Lung (tissue), 12 donors: ENCODE results near the gene KSR1. TPM values are rescaled to one million over a fixed set of nuclear protein-coding genes. Genes with fewer than 3 reads are reported as not detected.
"Not testable (repeated sequence)": the region's sequence is repeated elsewhere in the genome, so short reads cannot be mapped to it uniquely, and the experiment has no call there.

ENCODE experiments used
- ATAC-seq: fragments of 200-7000 bp; cut with Tn5 transposase; one replicate; pipeline ENCODE4 v1.9.1; 2020; ENCODE audit warnings: moderate number of reproducible peaks; ENCODE audit not compliant: insufficient read depth, low FRiP score
- DNase-seq, 3 donors: peaks; one replicate each; pipeline ENCODE4 v3.0.0-alpha.2; 2013 to 2017
- H3K27ac ChIP-seq, 2 donors: one replicate each; pipeline ENCODE4 v1.5.1; 2013; ENCODE audit warnings: mild to moderate bottlenecking in 2 of 2, moderate library complexity in 2 of 2, control low read depth in 1 of 2, inconsistent platforms in 1 of 2, low read depth in 1 of 2, low read length in 1 of 2
- H3K27me3 ChIP-seq, 3 donors: one replicate each; pipeline ENCODE4 v1.5.1; 2013; ENCODE audit warnings: low read length in 2 of 3; ENCODE audit not compliant: control insufficient read depth in 3 of 3, insufficient read depth in 3 of 3
- H3K36me3 ChIP-seq, 4 donors: one replicate each; pipeline ENCODE4 v1.5.1; 2013; ENCODE audit warnings: low read length in 4 of 4, mild to moderate bottlenecking in 1 of 4, moderate library complexity in 1 of 4; ENCODE audit not compliant: control insufficient read depth in 4 of 4, insufficient read depth in 4 of 4
- H3K4me1 ChIP-seq, 5 donors: one replicate each; pipeline ENCODE4 v1.5.1; 2013; ENCODE audit warnings: low read length in 5 of 5, mild to moderate bottlenecking in 2 of 5, moderate library complexity in 1 of 5; ENCODE audit not compliant: control insufficient read depth in 5 of 5, insufficient read depth in 5 of 5
- H3K4me3 ChIP-seq: one replicate; pipeline ENCODE4 v1.5.1; 2013; ENCODE audit warnings: mild to moderate bottlenecking, control low read depth, moderate library complexity
- H3K9ac ChIP-seq, 2 donors: one replicate each; pipeline ENCODE4 v1.5.1; 2013; ENCODE audit warnings: low read length in 2 of 2, control low read depth in 1 of 2; ENCODE audit not compliant: insufficient read depth in 1 of 2
- H3K9me3 ChIP-seq, 4 donors: one replicate each; pipeline ENCODE4 v1.5.1; 2013; ENCODE audit warnings: low read length in 3 of 4, mild to moderate bottlenecking in 1 of 4, moderate library complexity in 1 of 4; ENCODE audit not compliant: control insufficient read depth in 4 of 4, insufficient read depth in 3 of 4
- WGBS, 2 donors: extraction: QIAGEN DNeasy Blood & Tissue Kit; methylation state at CpG; one replicate each; pipeline ENCODE4 v1.1.7; 2013; 5-methylcytosine and 5-hydroxymethylcytosine counted together
- polyA plus RNA-seq, 2 donors: library from polyadenylated mRNA; stranded (reverse); fragments of 200-250 nt; gene quantifications; one replicate each; pipeline ENCODE4 v1.2.1, GENCODE V29; 2013
- total RNA-seq, 2 donors: library from RNA; depleted of rRNA in 1 of 2; stranded (reverse); fragments of >200 nt in 1 of 2; gene quantifications; one replicate each; pipeline ENCODE4 v1.2.1, GENCODE V29; 2014 to 2021
- TF ChIP-seq, protein P1 (sequence below): IDR thresholded peaks from 2 replicates; pipeline ENCODE4 v1.5.1; 2012; ENCODE audit warnings: mild to moderate bottlenecking; ENCODE audit errors: control extremely low read depth, extremely low read depth
- donor health status: control.
- donor health status: control.
- donor health status: Bipolar disorder and iron deficiency.
- donor health status: healthy.
- donor health status: DM: yes; HTN: yes; CAD: no.

KSR1 gene
- total and polyA plus RNA-seq, 4 donors, result 26.8 to 70.0 (median 42.3) TPM

- TF ChIP-seq, protein P1, sequence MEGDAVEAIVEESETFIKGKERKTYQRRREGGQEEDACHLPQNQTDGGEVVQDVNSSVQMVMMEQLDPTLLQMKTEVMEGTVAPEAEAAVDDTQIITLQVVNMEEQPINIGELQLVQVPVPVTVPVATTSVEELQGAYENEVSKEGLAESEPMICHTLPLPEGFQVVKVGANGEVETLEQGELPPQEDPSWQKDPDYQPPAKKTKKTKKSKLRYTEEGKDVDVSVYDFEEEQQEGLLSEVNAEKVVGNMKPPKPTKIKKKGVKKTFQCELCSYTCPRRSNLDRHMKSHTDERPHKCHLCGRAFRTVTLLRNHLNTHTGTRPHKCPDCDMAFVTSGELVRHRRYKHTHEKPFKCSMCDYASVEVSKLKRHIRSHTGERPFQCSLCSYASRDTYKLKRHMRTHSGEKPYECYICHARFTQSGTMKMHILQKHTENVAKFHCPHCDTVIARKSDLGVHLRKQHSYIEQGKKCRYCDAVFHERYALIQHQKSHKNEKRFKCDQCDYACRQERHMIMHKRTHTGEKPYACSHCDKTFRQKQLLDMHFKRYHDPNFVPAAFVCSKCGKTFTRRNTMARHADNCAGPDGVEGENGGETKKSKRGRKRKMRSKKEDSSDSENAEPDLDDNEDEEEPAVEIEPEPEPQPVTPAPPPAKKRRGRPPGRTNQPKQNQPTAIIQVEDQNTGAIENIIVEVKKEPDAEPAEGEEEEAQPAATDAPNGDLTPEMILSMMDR, result no peak
- Histone ChIP-seq H3K4me1 (no peaks in the 10 kb centered on the region), H3K9ac (no peak overlapping the region), H3K4me3 (no peak overlapping the region), H3K36me3 (no peaks in the 10 kb centered on the region), H3K27ac (no peak overlapping the region), H3K9me3 (no peaks in the 10 kb centered on the region), H3K27me3 (no peaks in the 10 kb centered on the region)
- 92 to 93% methylated on average over 3 of the region's 3 CpGs for WGBS, 2 donors
- no peak for ATAC-seq
- DNase-seq, result no peak
Measured at GRCh38 chr17:27423651-27424050, 32.6 kb upstream of the KSR1 start.

- H3K36me3 ChIP-seq, result no peaks in the 10 kb centered on the region
- H3K27me3 ChIP-seq, result no peaks in the 10 kb centered on the region
- H3K4me3 ChIP-seq, result no peak overlapping the region
- no peak overlapping the region for H3K27ac ChIP-seq
- TF ChIP-seq, protein P1, result no peak
- no peak for DNase-seq
- H3K4me1 ChIP-seq, result no peaks in the 10 kb centered on the region
- no peak for ATAC-seq
- WGBS, 2 donors, result 83 to 86% methylated on average over 10 of the region's 10 CpGs
- no peaks in the 10 kb centered on the region for H3K9me3 ChIP-seq
- H3K9ac ChIP-seq, result no peak overlapping the region
Measured at GRCh38 chr17:27424516-27424915, 31.7 kb upstream of the KSR1 start.

GRCh38 chr17:27424941-27425340 is 31.3 kb upstream of the KSR1 start:
- no peak for ATAC-seq
- H3K36me3 ChIP-seq, result no peaks in the 10 kb centered on the region
- WGBS, 2 donors, result 90 to 96% methylated on average over 7 to 8 of the region's 8 CpGs
- H3K4me1 ChIP-seq, result no peaks in the 10 kb centered on the region
- H3K9me3 ChIP-seq, result no peaks in the 10 kb centered on the region
- no peak for DNase-seq
- no peak overlapping the region for H3K4me3 ChIP-seq
- H3K27me3 ChIP-seq, result no peaks in the 10 kb centered on the region
- TF ChIP-seq, protein P1, result no peak
- H3K9ac ChIP-seq, result no peak overlapping the region
- no peak overlapping the region for H3K27ac ChIP-seq

- 90 to 97% methylated on average over 6 of the region's 6 CpGs for WGBS, 2 donors
- not testable (repeated sequence) for H3K9me3 ChIP-seq, H3K36me3 ChIP-seq, H3K4me3 ChIP-seq, H3K27me3 ChIP-seq, H3K4me1 ChIP-seq, DNase-seq, H3K9ac ChIP-seq, ATAC-seq, H3K27ac ChIP-seq
Measured at GRCh38 chr17:27425571-27425970, 30.7 kb upstream of the KSR1 start.
